CD8-positive, alpha-beta memory T cell (primary cell): Measurements from ENCODE around the gene TOMM5. TPM values are rescaled to one million over a fixed set of nuclear protein-coding genes. Genes with fewer than 3 reads are reported as not detected.

Experiments
- CTCF ChIA-PET: fragments of 350-600 bp; sonication (Branson Sonifier 250); formaldehyde crosslinking; loops from one replicate; lab custom pipeline; 2021; ENCODE audit warnings: antibody characterized with exemption; lab: Charles Lee
- POLR2A ChIA-PET: fragments of 350-600 bp; sonication (Branson Sonifier 250); formaldehyde crosslinking; loops from one replicate; lab custom pipeline; 2021; ENCODE audit warnings: antibody characterized with exemption; lab: Charles Lee
- DNase-seq, 5 donors: peaks; one replicate each; pipeline versions ENCODE4 v3.0.0 to v3.0.0-alpha.2; 2020 to 2022; ENCODE audit warnings: mixed read lengths in 1 of 5
- H3K27ac ChIP-seq: one replicate; pipeline ENCODE4 v1.7.0; 2013; ENCODE audit warnings: low read depth, mild to moderate bottlenecking, low read length, moderate library complexity
- H3K27me3 ChIP-seq: 2 replicates; pipeline ENCODE4 v1.7.0; 2013; ENCODE audit warnings: low read length, mild to moderate bottlenecking; ENCODE audit not compliant: insufficient read depth, poor library complexity, severe bottlenecking
- H3K36me3 ChIP-seq: 2 replicates; pipeline ENCODE4 v1.7.0; 2013; ENCODE audit warnings: mild to moderate bottlenecking, low read length, moderate library complexity; ENCODE audit not compliant: insufficient read depth
- H3K4me1 ChIP-seq: 2 replicates; pipeline ENCODE4 v1.7.0; 2013; ENCODE audit warnings: mild to moderate bottlenecking, low read length, moderate library complexity; ENCODE audit not compliant: insufficient read depth
- H3K4me3 ChIP-seq: 2 replicates; pipeline ENCODE4 v1.7.0; 2013; ENCODE audit warnings: mild to moderate bottlenecking, low read length
- H3K9me3 ChIP-seq: 2 replicates; pipeline ENCODE4 v1.7.0; 2013; ENCODE audit warnings: mild to moderate bottlenecking, low read length
- H3K27ac Mint-ChIP-seq, 8 donors: one replicate each; pipeline ENCODE4 v1.8.0; 2020 to 2021; ENCODE audit warnings: mixed read lengths in 8 of 8, mild to moderate bottlenecking in 6 of 8, inconsistent platforms in 3 of 8, moderate library complexity in 3 of 8
- H3K27me3 Mint-ChIP-seq, 2 donors: one replicate each; pipeline ENCODE4 v1.8.0; 2020 to 2021; ENCODE audit warnings: mixed read lengths in 2 of 2, mild to moderate bottlenecking in 1 of 2, moderate library complexity in 1 of 2
- H3K36me3 Mint-ChIP-seq, 3 donors: one replicate each; pipeline ENCODE4 v1.8.0; 2020 to 2021; ENCODE audit warnings: mixed read lengths in 3 of 3, inconsistent platforms in 1 of 3, mild to moderate bottlenecking in 1 of 3
- H3K4me1 Mint-ChIP-seq, 3 donors: one replicate each; pipeline ENCODE4 v1.8.0; 2020 to 2021; ENCODE audit warnings: mixed read lengths in 3 of 3, inconsistent platforms in 1 of 3, mild to moderate bottlenecking in 1 of 3
- H3K4me3 Mint-ChIP-seq, 7 donors: one replicate each; pipeline ENCODE4 v1.8.0; 2020 to 2021; ENCODE audit warnings: mixed read lengths in 7 of 7, mild to moderate bottlenecking in 6 of 7, moderate library complexity in 4 of 7, inconsistent platforms in 2 of 7
- H3K9me3 Mint-ChIP-seq, 5 donors: one replicate each; pipeline ENCODE4 v1.8.0; 2020 to 2022; ENCODE audit warnings: mixed read lengths in 5 of 5, mild to moderate bottlenecking in 3 of 5, moderate library complexity in 2 of 5, inconsistent platforms in 1 of 5
- polyA plus RNA-seq: library from polyadenylated mRNA; unstranded; fragments of 300-500 nt; fragmentation: Illumina TruSeq; gene quantifications from one replicate; pipeline ENCODE4 v1.2.3, GENCODE V29; 2021
- total RNA-seq, 2 experiments: library from RNA; stranded (reverse); gene quantifications; one replicate each; pipeline ENCODE4 v1.2.3, GENCODE V29; 2021

The TOMM5 gene
- total and polyA plus RNA-seq, 3 experiments from 2014 or later, result 200 to 227 (median 222) TPM

GRCh38 chr9:37582548-37583157 is 9.7 kb downstream of the TOMM5 start:
- peaks cover 20% of the 10 kb centered on the region for H3K36me3 ChIP-seq
- H3K4me1 ChIP-seq, result no peaks in the 10 kb centered on the region
- H3K4me3 Mint-ChIP-seq, result no peak overlapping the region
- no peak overlapping the region for H3K27ac ChIP-seq
- H3K27me3 ChIP-seq, result no peaks in the 10 kb centered on the region
- peaks cover 0 to 62% (median 18%) of the 10 kb centered on the region in 3 donors for H3K36me3 Mint-ChIP-seq
- H3K9me3 Mint-ChIP-seq, result no peaks in the 10 kb centered on the region
- peak in 1 of 5 donors; percentile 15 for DNase-seq
- ChIA-PET CTCF (interaction anchor here (0.7 to 2.1 kb wide), 3 partner anchors 9 to 69 kb away, joined by 3 to 9 read pairs (median 6); partner anchors contain the start of gene TOMM5), POLR2A (no interaction called here)
- no peaks in the 10 kb centered on the region for H3K9me3 ChIP-seq
- peak overlapping the region in 1 of 8 donors; percentile 43 for H3K27ac Mint-ChIP-seq
- H3K4me3 ChIP-seq, result no peak overlapping the region
- H3K27me3 Mint-ChIP-seq, result peaks cover 0 to 1% of the 10 kb centered on the region in 2 donors
- H3K4me1 Mint-ChIP-seq, result peaks cover 5 to 22% (median 8%) of the 10 kb centered on the region in 3 donors

GRCh38 chr9:37575921-37576721 is 16.3 kb downstream of the TOMM5 start, which contains the start of gene FBXO10:
Gene FBXO10, minus strand, starts transcription at chr9:37576380. Its CDS starts 34,612 bp downstream, at chr9:37541768.
- peaks cover 0 to 9% (median 4%) of the 10 kb centered on the region in 3 donors for H3K36me3 Mint-ChIP-seq
- Histone ChIP-seq H3K4me1 (peaks cover 5% of the 10 kb centered on the region), H3K36me3 (peaks cover 7% of the 10 kb centered on the region), H3K9me3 (no peaks in the 10 kb centered on the region), H3K4me3 (peak within 1 kb of the TSS; percentile 55), H3K27ac (no peak within 1 kb of the TSS), H3K27me3 (no peaks in the 10 kb centered on the region)
- H3K4me1 Mint-ChIP-seq, result peaks cover 12 to 28% (median 20%) of the 10 kb centered on the region in 3 donors
- DNase-seq, result peak; percentile 6 to 52 (median 38)
- ChIA-PET CTCF (interaction anchor here (1.1 to 2.0 kb wide), 3 partner anchors 10 to 43 kb away, joined by 3 to 4 read pairs (median 4); no protein-coding TSS in a partner anchor), POLR2A (interaction anchor here (2.2 kb wide), 1 partner anchor 16 kb away, joined by 12 read pairs; the partner anchor contains the start of gene TOMM5)
- peak within 1 kb of the TSS in 7 of 8 donors; percentile 21 to 87 (median 79) for H3K27ac Mint-ChIP-seq
- H3K27me3 Mint-ChIP-seq, result no peaks in the 10 kb centered on the region
- H3K9me3 Mint-ChIP-seq, result no peaks in the 10 kb centered on the region
- peak within 1 kb of the TSS; percentile 86 to 93 (median 90) for H3K4me3 Mint-ChIP-seq

- ChIA-PET POLR2A (interaction anchor here (2.2 kb wide), 1 partner anchor 17 kb away, joined by 12 read pairs; the partner anchor contains the start of gene TOMM5), CTCF (interaction anchor here (1.1 to 2.0 kb wide), 4 partner anchors 8 to 42 kb away, joined by 3 to 4 read pairs (median 4); no protein-coding TSS in a partner anchor)
- no peaks in the 10 kb centered on the region for H3K9me3 Mint-ChIP-seq
- Histone ChIP-seq H3K4me3 (peak overlapping the region; percentile 50), H3K9me3 (no peaks in the 10 kb centered on the region), H3K27ac (no peak overlapping the region), H3K4me1 (peaks cover 5% of the 10 kb centered on the region), H3K27me3 (no peaks in the 10 kb centered on the region), H3K36me3 (peaks cover 1% of the 10 kb centered on the region)
- H3K36me3 Mint-ChIP-seq, result peaks cover 0 to 4% (median 3%) of the 10 kb centered on the region in 3 donors
- peak overlapping the region in 5 of 8 donors; percentile 25 to 85 (median 69) for H3K27ac Mint-ChIP-seq
- H3K4me1 Mint-ChIP-seq, result peaks cover 12 to 28% (median 20%) of the 10 kb centered on the region in 3 donors
- DNase-seq, result no peak
- no peaks in the 10 kb centered on the region for H3K27me3 Mint-ChIP-seq
- peak overlapping the region; percentile 37 to 82 (median 80) for H3K4me3 Mint-ChIP-seq
These were observed 16.9 kb downstream of the TOMM5 start for GRCh38 chr9:37575511-37575914.

GRCh38 chr9:37575001-37575400 is 17.4 kb downstream of the TOMM5 start:
- no peak for DNase-seq
- Histone ChIP-seq H3K9me3 (no peaks in the 10 kb centered on the region), H3K4me3 (no peak overlapping the region), H3K4me1 (peaks cover 5% of the 10 kb centered on the region), H3K36me3 (no peaks in the 10 kb centered on the region), H3K27ac (no peak overlapping the region), H3K27me3 (no peaks in the 10 kb centered on the region)
- ChIA-PET CTCF (interaction anchor here (1.1 to 2.0 kb wide), 4 partner anchors 9 to 41 kb away, joined by 3 to 4 read pairs (median 4); no protein-coding TSS in a partner anchor), POLR2A (interaction anchor here (1.4 kb wide), 1 partner anchor 17 kb away, joined by 6 read pairs; the partner anchor contains the start of gene TOMM5)
- H3K9me3 Mint-ChIP-seq, result no peaks in the 10 kb centered on the region
- H3K4me1 Mint-ChIP-seq, result peaks cover 12 to 28% (median 20%) of the 10 kb centered on the region in 3 donors
- H3K27ac Mint-ChIP-seq, result no peak overlapping the region
- H3K27me3 Mint-ChIP-seq, result no peaks in the 10 kb centered on the region
- peaks cover 0 to 5% (median under 1%) of the 10 kb centered on the region in 3 donors for H3K36me3 Mint-ChIP-seq
- H3K4me3 Mint-ChIP-seq, result peak overlapping the region; percentile 20 to 82 (median 77)

- H3K27ac ChIP-seq, result no peak overlapping the region
- DNase-seq, result no peak
- H3K4me3 Mint-ChIP-seq, result peak overlapping the region in 2 of 7 donors; percentile 48 to 77
- H3K4me1 ChIP-seq, result peaks cover 5% of the 10 kb centered on the region
- peaks cover 0 to 5% (median 0%) of the 10 kb centered on the region in 3 donors for H3K36me3 Mint-ChIP-seq
- H3K27me3 ChIP-seq, result no peaks in the 10 kb centered on the region
- no peaks in the 10 kb centered on the region for H3K36me3 ChIP-seq
- no peak overlapping the region for H3K4me3 ChIP-seq
- POLR2A ChIA-PET, result interaction anchor here (1.4 kb wide), 1 partner anchor 18 kb away, joined by 6 read pairs; the partner anchor contains the start of gene TOMM5
- no peaks in the 10 kb centered on the region for H3K27me3 Mint-ChIP-seq
- no peak overlapping the region for H3K27ac Mint-ChIP-seq
- H3K9me3 Mint-ChIP-seq, result no peaks in the 10 kb centered on the region
- H3K9me3 ChIP-seq, result no peaks in the 10 kb centered on the region
- peaks cover 12 to 28% (median 20%) of the 10 kb centered on the region in 3 donors for H3K4me1 Mint-ChIP-seq
- CTCF ChIA-PET, result interaction anchor here (1.2 to 2.0 kb wide), 3 partner anchors 10 to 41 kb away, joined by 3 to 4 read pairs (median 4); no protein-coding TSS in a partner anchor
These were observed 18.1 kb downstream of the TOMM5 start for GRCh38 chr9:37574241-37574721.

- Histone ChIP-seq H3K36me3 (no peaks in the 10 kb centered on the region), H3K9me3 (no peaks in the 10 kb centered on the region), H3K4me3 (no peak overlapping the region), H3K27me3 (no peaks in the 10 kb centered on the region), H3K27ac (no peak overlapping the region), H3K4me1 (no peaks in the 10 kb centered on the region)
- DNase-seq, result no peak
- Mint-ChIP-seq H3K4me1 (peaks cover 9 to 14% (median 9%) of the 10 kb centered on the region in 3 donors), H3K9me3 (no peaks in the 10 kb centered on the region), H3K36me3 (peaks cover 0 to 5% (median 0%) of the 10 kb centered on the region in 3 donors), H3K27me3 (no peaks in the 10 kb centered on the region), H3K4me3 (peak overlapping the region in 1 of 7 donors; percentile 10), H3K27ac (peak overlapping the region in 1 of 8 donors; percentile 13)
- POLR2A ChIA-PET, result no interaction called here
- CTCF ChIA-PET, result interaction anchor here (1.4 kb wide), 1 partner anchor 23 kb away, joined by 3 read pairs; no protein-coding TSS in a partner anchor
These were observed 21.1 kb downstream of the TOMM5 start for GRCh38 chr9:37571282-37571681.

- no peak overlapping the region for H3K27ac ChIP-seq
- Mint-ChIP-seq H3K4me1 (no peaks in the 10 kb centered on the region), H3K27me3 (no peaks in the 10 kb centered on the region), H3K27ac (no peak overlapping the region), H3K4me3 (no peak overlapping the region), H3K9me3 (peaks cover 0 to 12% (median 8%) of the 10 kb centered on the region in 5 donors), H3K36me3 (peaks cover 6 to 22% (median 8%) of the 10 kb centered on the region in 3 donors)
- no peaks in the 10 kb centered on the region for H3K27me3 ChIP-seq
- H3K36me3 ChIP-seq, result no peaks in the 10 kb centered on the region
- H3K4me3 ChIP-seq, result no peak overlapping the region
- DNase-seq, result no peak
- H3K9me3 ChIP-seq, result no peaks in the 10 kb centered on the region
- CTCF ChIA-PET, result no interaction called here
- no peaks in the 10 kb centered on the region for H3K4me1 ChIP-seq
- POLR2A ChIA-PET, result no interaction called here
These were observed 25.7 kb downstream of the TOMM5 start for GRCh38 chr9:37566716-37567115.
